K562 (cell line): ENCODE data around the gene CNNM3.
"Not testable (repeated sequence)": the region's sequence is repeated elsewhere in the genome, so short reads cannot be mapped to it uniquely, and the experiment has no call there.

ENCODE experiments used
- CBX8 ChIP-seq: fragments of 200-600 bp; sonication (generic); IDR thresholded peaks from 2 replicates; pipeline ENCODE4 v1.6.1; 2012; ENCODE audit warnings: borderline replicate concordance, mixed run types, low read depth, mild to moderate bottlenecking, moderate library complexity, mixed read lengths, low read length, control low read depth, inconsistent platforms; ENCODE audit not compliant: poor library complexity, severe bottlenecking; ENCODE audit errors: extremely low read depth
- ZNF766 ChIP-seq: fragments of 200-800 bp; sonication (Bioruptor generic); conservative IDR thresholded peaks from 2 replicates; pipeline ENCODE4 v1.6.1; 2016; ENCODE audit warnings: missing genetic modification characterization, missing compliant biosample characterization

DNA sequence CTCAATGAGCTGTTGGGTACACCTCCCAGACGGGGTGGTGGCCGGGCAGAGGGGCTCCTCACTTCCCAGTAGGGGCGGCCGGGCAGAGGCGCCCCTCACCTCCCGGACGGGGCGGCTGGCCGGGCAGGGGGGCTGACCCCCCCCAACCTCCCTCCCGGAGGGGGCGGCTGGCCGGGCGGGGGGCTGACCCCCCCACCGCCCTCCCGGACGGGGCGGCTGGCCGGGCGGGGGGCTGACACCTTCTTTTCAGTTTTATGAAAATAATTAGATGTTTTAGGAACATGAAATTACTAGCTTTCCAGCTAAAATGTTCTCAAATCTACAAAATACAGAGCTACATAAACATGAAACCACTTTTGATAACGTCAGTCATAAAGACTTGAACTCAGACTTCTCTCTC is 10.1 kb upstream of the CNNM3 start:
- not testable (repeated sequence) for TF ChIP-seq ZNF766 (CRISPR knock-in tag); CBX8
